ENCODE results near the gene ZNF423.
A peak's percentile ranks its signal among the peaks of the same experiment; 100 is the strongest.

The ZNF423 gene

GRCh38 chr16:49869731-49870130, 13.8 kb upstream of the ZNF423 start:
- no peak for DNase-seq

GRCh38 chr16:49867796-49868668, 12.1 kb upstream of the ZNF423 start:
- no peak for DNase-seq

GRCh38 chr16:49867234-49867633, 11.3 kb upstream of the ZNF423 start:
- DNase-seq = no peak

GRCh38 chr16:49866595-49867071, 10.7 kb upstream of the ZNF423 start:
- DNase-seq = no peak

- no peak for DNase-seq
These were observed 6.8 kb upstream of the ZNF423 start for GRCh38 chr16:49862694-49863093.

- no peak for DNase-seq
These were observed 5.4 kb upstream of the ZNF423 start for GRCh38 chr16:49861299-49861698.

- DNase-seq = no peak
These were observed 4.7 kb upstream of the ZNF423 start for GRCh38 chr16:49860593-49860992.

GRCh38 chr16:49859125-49859811, 3.4 kb upstream of the ZNF423 start:
- no peak for DNase-seq

- DNase-seq = peak in 1 of 2 donors; percentile 34
These were observed 2.5 kb upstream of the ZNF423 start for GRCh38 chr16:49858200-49859124.

GRCh38 chr16:49857423-49858181, 1.7 kb upstream of the ZNF423 start:
- DNase-seq = no peak

GRCh38 chr16:49856672-49857330, 889 bp upstream of the ZNF423 start:
- peak; percentile 55 to 61 for DNase-seq

- peak; percentile 37 to 59 for DNase-seq
These were observed 561 bp downstream of the ZNF423 start for GRCh38 chr16:49855280-49855821.

- no peak for DNase-seq
These were observed 1.1 kb downstream of the ZNF423 start for GRCh38 chr16:49854796-49855203.

GRCh38 chr16:49854188-49854795, 1.6 kb downstream of the ZNF423 start:
- DNase-seq = no peak

- no peak for DNase-seq
These were observed 3.6 kb downstream of the ZNF423 start for GRCh38 chr16:49852279-49852678.

- DNase-seq = no peak
These were observed 4.5 kb downstream of the ZNF423 start for GRCh38 chr16:49851468-49851787.

- no peak for DNase-seq
These were observed 5.1 kb downstream of the ZNF423 start for GRCh38 chr16:49850558-49851467.

GRCh38 chr16:49849754-49850108, 6.2 kb downstream of the ZNF423 start:
- no peak for DNase-seq

GRCh38 chr16:49849037-49849753, 6.7 kb downstream of the ZNF423 start:
- DNase-seq = no peak

Measured in hippocampal formation (tissue), 2 donors.